GF-D8 (cell line): ENCODE measurements around the gene NTHL1.

Experiments
- DNase-seq: peaks from one replicate; lab custom pipeline; 2025; lab: John Stamatoyannopoulos, UW

NTHL1 gene

GRCh38 chr16:2047330-2048115 is at the start of gene NTHL1, which contains the start of gene TSC2:
Gene NTHL1 (minus strand): TSS chr16:2047834. CDS start chr16:2047823, 11 bp downstream.
Gene TSC2 (plus strand): TSS chr16:2047985. CDS start chr16:2048616, 631 bp downstream.
- peak; percentile 87 for DNase-seq

GRCh38 chr16:2096853-2097595 is 49.4 kb upstream of the NTHL1 start:
- DNase-seq = no peak

- DNase-seq = no peak
These were observed 48.4 kb upstream of the NTHL1 start for GRCh38 chr16:2095918-2096582.

GRCh38 chr16:2095315-2095853 is 47.8 kb upstream of the NTHL1 start:
- no peak for DNase-seq

DNA sequence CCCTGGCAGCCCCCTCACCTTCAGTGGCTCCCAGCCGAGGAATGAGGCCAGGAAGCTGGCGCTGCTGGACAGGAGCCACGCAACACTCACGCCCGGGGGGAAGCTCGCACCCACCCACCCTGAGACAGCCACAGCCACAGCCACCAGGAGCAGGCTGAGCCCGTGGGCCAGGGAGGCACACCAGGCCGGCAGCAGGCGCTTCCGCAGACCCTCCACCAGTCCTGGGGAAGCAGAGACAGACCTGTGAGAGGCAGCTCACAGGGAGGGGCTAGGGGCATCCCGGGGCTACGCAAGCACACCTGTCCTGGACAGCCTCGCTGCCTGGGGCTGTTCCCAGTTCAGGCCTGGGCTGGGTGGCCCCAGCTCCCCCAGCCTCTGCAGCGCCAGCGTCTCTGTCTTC is 46.2 kb upstream of the NTHL1 start:
- DNase-seq = no peak

DNA sequence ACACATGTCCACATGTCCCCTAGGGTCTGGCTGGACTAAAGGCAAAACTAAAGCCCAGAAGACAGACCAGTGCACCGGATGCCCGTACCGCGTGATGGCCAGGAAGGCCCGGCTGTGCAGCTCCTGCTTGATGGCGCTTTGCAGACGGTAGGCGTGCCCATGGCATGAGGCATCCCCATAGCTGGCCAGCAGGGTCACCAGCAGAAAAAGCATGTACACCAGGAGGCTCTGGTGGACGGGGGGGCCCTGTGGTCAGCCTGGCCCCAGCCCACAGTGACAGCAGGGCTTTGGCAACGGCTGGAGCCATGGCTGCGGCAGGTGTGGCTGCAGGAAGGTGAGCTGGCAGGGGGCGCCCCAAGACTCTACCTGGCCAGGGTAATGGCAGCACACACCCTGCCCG is 45.2 kb upstream of the NTHL1 start:
- no peak for DNase-seq

- no peak for DNase-seq
These were observed 44.6 kb upstream of the NTHL1 start for GRCh38 chr16:2092256-2092620.

- DNase-seq = no peak
These were observed 44.1 kb upstream of the NTHL1 start for GRCh38 chr16:2091547-2092255.

GRCh38 chr16:2090777-2091546 is 43.3 kb upstream of the NTHL1 start:
- no peak for DNase-seq

- no peak for DNase-seq
These were observed 42.8 kb upstream of the NTHL1 start for GRCh38 chr16:2090481-2090776.

- DNase-seq = no peak
These were observed 42.3 kb upstream of the NTHL1 start for GRCh38 chr16:2089706-2090480.

GRCh38 chr16:2088759-2089358 is 41.2 kb upstream of the NTHL1 start:
- no peak for DNase-seq

- no peak for DNase-seq
These were observed 40.4 kb upstream of the NTHL1 start for GRCh38 chr16:2087748-2088631.

- no peak for DNase-seq
These were observed 39.4 kb upstream of the NTHL1 start for GRCh38 chr16:2086812-2087747.

GRCh38 chr16:2086106-2086742 is 38.6 kb upstream of the NTHL1 start:
- no peak for DNase-seq

DNA sequence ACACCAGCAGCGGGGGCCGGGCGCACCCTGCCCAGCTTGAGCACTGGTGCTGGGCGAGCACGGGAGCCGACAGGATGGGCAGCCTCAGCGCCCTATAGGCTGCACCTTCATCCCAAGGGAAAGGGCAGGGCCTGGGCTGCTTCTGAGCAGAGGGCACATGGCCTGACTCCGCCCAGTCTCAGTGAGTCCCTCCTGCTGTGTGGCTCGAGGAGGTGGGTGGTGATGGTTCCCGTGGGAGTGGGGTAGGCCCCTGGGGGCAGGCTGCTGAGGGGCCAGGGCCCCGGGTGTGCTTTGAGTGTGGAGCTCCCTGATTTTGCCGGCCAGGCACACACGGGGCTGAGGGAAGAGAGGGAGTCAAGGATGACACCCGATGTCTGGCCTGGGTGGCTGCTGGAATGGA is 38.0 kb upstream of the NTHL1 start:
- DNase-seq = no peak

DNA sequence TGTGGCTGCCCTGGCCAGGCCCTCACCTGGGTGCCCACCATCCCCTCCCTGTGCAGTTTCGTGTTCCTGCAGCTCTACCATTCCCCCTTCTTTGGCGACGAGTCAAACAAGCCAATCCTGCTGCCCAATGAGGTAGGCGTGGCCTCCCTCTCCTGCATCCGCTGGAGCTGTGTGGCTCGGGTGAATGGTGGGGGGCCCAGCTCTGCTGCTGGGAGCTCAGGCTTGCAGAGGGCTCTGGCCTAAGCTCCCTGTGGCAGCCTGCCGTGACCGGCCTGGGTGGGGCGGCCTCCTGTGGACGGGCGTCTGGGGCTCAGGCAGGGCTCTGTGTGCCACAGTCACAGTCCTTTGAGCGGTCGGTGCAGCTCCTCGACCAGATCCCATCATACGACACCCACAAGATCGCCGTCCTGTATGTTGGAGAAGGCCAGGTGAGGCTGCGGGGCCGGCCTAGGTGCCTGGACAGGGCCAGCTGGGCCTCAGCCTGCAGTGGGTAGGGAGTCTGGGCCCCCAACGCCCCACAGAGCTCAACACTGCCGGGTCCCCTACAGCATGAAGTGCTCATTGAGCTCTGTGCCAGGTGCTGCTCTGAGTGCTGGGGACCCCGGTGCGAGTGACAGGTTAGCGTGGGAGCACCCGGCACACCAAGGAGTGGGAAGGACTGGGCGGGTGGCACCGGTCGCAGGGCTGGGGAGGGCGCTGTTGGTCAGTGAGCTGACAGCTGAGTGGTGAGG is 37.4 kb upstream of the NTHL1 start:
- no peak for DNase-seq
